Neural cell (in vitro differentiated cells): ENCODE measurements around the gene WDR20.

Source experiments
- EP300 ChIP-seq: fragments of 450-650 bp; conservative IDR thresholded peaks from 2 replicates; pipeline ENCODE4 v1.6.1; 2014; ENCODE audit warnings: antibody characterized with exemption, mild to moderate bottlenecking, moderate library complexity; ENCODE audit not compliant: poor library complexity, severe bottlenecking
- EZH2 ChIP-seq: fragments of 200-600, 300-800 bp; shearing (Covaris generic), sonication (generic); IDR thresholded peaks from 2 replicates; pipeline ENCODE4 v1.6.1; 2014; ENCODE audit warnings: antibody characterized with exemption, low read length, borderline replicate concordance, mild to moderate bottlenecking; ENCODE audit not compliant: insufficient read depth, poor library complexity, severe bottlenecking
- MXI1 ChIP-seq: fragments of 450-650 bp; conservative IDR thresholded peaks from 2 replicates; pipeline ENCODE4 v1.6.1; 2014; ENCODE audit warnings: antibody characterized with exemption, mild to moderate bottlenecking; ENCODE audit not compliant: poor library complexity, severe bottlenecking
- POLR2AphosphoS5 ChIP-seq: IDR thresholded peaks from 2 replicates; pipeline ENCODE4 v1.6.1; 2012
- RAD21 ChIP-seq: fragments of 450-650 bp; conservative IDR thresholded peaks from 2 replicates; pipeline ENCODE4 v1.6.1; 2014; ENCODE audit warnings: antibody characterized with exemption, mild to moderate bottlenecking, moderate library complexity
- SMC3 ChIP-seq: fragments of 450-650 bp; conservative IDR thresholded peaks from 2 replicates; pipeline ENCODE4 v1.6.1; 2014; ENCODE audit warnings: antibody characterized with exemption, mild to moderate bottlenecking, moderate library complexity; ENCODE audit not compliant: poor library complexity
- TAF1 ChIP-seq: IDR thresholded peaks from 2 replicates; pipeline ENCODE4 v1.6.1; 2012; ENCODE audit warnings: low read depth
- TF ChIP-seq, protein P1 (sequence below): fragments of 450-650 bp; IDR thresholded peaks from 2 replicates; pipeline ENCODE4 v1.5.1; 2014; ENCODE audit warnings: antibody characterized with exemption, mild to moderate bottlenecking, moderate library complexity; ENCODE audit not compliant: poor library complexity, severe bottlenecking
- TF ChIP-seq, protein P2 (sequence below): IDR thresholded peaks from 2 replicates; pipeline ENCODE4 v1.6.1; 2012; ENCODE audit warnings: borderline replicate concordance

DNA sequence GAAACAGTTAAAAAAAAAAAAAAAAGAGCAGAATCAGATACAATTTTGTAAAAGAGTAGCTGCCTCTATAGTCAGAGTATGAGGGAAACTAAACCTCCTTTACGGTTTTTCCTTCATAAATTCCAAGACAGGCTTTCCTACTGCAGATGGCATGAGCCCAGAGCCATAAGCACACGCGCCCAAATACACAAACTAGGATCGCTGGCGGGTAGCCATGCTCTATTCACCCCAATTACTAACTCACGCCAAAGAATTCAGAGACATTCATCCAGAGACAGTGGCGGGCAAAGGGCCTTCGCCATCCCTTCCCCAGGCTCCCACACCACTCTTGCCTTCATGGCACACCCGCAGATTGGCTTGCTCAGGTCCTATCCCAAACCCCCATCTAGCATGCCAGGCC is 117.0 kb downstream of the WDR20 start:
- TF ChIP-seq, protein P1, sequence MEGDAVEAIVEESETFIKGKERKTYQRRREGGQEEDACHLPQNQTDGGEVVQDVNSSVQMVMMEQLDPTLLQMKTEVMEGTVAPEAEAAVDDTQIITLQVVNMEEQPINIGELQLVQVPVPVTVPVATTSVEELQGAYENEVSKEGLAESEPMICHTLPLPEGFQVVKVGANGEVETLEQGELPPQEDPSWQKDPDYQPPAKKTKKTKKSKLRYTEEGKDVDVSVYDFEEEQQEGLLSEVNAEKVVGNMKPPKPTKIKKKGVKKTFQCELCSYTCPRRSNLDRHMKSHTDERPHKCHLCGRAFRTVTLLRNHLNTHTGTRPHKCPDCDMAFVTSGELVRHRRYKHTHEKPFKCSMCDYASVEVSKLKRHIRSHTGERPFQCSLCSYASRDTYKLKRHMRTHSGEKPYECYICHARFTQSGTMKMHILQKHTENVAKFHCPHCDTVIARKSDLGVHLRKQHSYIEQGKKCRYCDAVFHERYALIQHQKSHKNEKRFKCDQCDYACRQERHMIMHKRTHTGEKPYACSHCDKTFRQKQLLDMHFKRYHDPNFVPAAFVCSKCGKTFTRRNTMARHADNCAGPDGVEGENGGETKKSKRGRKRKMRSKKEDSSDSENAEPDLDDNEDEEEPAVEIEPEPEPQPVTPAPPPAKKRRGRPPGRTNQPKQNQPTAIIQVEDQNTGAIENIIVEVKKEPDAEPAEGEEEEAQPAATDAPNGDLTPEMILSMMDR = no peak
- no peak for TF ChIP-seq RAD21
- no peak for TF ChIP-seq EP300
- TF ChIP-seq TAF1 = no peak
- no peak for TF ChIP-seq EZH2
- TF ChIP-seq, protein P2, sequence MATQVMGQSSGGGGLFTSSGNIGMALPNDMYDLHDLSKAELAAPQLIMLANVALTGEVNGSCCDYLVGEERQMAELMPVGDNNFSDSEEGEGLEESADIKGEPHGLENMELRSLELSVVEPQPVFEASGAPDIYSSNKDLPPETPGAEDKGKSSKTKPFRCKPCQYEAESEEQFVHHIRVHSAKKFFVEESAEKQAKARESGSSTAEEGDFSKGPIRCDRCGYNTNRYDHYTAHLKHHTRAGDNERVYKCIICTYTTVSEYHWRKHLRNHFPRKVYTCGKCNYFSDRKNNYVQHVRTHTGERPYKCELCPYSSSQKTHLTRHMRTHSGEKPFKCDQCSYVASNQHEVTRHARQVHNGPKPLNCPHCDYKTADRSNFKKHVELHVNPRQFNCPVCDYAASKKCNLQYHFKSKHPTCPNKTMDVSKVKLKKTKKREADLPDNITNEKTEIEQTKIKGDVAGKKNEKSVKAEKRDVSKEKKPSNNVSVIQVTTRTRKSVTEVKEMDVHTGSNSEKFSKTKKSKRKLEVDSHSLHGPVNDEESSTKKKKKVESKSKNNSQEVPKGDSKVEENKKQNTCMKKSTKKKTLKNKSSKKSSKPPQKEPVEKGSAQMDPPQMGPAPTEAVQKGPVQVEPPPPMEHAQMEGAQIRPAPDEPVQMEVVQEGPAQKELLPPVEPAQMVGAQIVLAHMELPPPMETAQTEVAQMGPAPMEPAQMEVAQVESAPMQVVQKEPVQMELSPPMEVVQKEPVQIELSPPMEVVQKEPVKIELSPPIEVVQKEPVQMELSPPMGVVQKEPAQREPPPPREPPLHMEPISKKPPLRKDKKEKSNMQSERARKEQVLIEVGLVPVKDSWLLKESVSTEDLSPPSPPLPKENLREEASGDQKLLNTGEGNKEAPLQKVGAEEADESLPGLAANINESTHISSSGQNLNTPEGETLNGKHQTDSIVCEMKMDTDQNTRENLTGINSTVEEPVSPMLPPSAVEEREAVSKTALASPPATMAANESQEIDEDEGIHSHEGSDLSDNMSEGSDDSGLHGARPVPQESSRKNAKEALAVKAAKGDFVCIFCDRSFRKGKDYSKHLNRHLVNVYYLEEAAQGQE = no peak
- TF ChIP-seq POLR2AphosphoS5 = no peak
- TF ChIP-seq MXI1 = no peak
- no peak for TF ChIP-seq SMC3
